H1 (cell line): Measurements from ENCODE around the gene HAPLN3. TPM values are rescaled to one million over a fixed set of nuclear protein-coding genes. Genes with fewer than 3 reads are reported as not detected.

ENCODE experiments used
- CTCF ChIA-PET: fragments of 300-600 bp; sonication (Branson Sonifier 250); formaldehyde crosslinking; loops from one replicate; lab custom pipeline; 2021; ENCODE audit not compliant: partially characterized antibody; lab: Charles Lee
- POLR2A ChIA-PET: fragments of 300-600 bp; sonication (Branson Sonifier 250); formaldehyde crosslinking; loops from one replicate; lab custom pipeline; 2021; ENCODE audit warnings: inconsistent platforms; ENCODE audit not compliant: partially characterized antibody; lab: Charles Lee
- DNase-seq, 2 experiments: peaks; one replicate each; pipeline versions ENCODE4 v3.0.0 to v3.0.0-alpha.2; 2010 to 2022; ENCODE audit warnings: low spot score in 2 of 2, low read depth in 1 of 2, mixed read lengths in 1 of 2
- FAIRE-seq: peaks from 2 replicates; lab custom pipeline; 2011; peaks lifted over from hg19 to GRCh38; lab: Jason Lieb, UNC
- H2AFZ ChIP-seq: 2 replicates; pipeline ENCODE4 v1.8.1; 2012; ENCODE audit warnings: low read length, inconsistent platforms
- H2AK5ac ChIP-seq: 2 replicates; pipeline ENCODE4 v1.6.1; 2013; ENCODE audit warnings: low read depth, low read length
- H2BK120ac ChIP-seq: replicated peaks from 2 replicates; pipeline ENCODE3; 2013; ENCODE audit warnings: low read depth, low read length, inconsistent platforms
- H2BK12ac ChIP-seq: 2 replicates; pipeline ENCODE4 v1.6.1; 2013; ENCODE audit warnings: low read depth, low read length
- H2BK15ac ChIP-seq: 2 replicates; pipeline ENCODE4 v1.6.1; 2013; ENCODE audit warnings: low read length
- H2BK20ac ChIP-seq: 2 replicates; pipeline ENCODE4 v1.6.1; 2013; ENCODE audit warnings: low read length
- H2BK5ac ChIP-seq: 2 replicates; pipeline ENCODE4 v1.6.1; 2013; ENCODE audit warnings: low read depth, low read length
- H3K14ac ChIP-seq: 2 replicates; pipeline ENCODE4 v1.6.1; 2013; ENCODE audit warnings: inconsistent platforms; ENCODE audit not compliant: insufficient read length
- H3K18ac ChIP-seq: 2 replicates; pipeline ENCODE4 v1.6.1; 2013; ENCODE audit warnings: low read length; ENCODE audit errors: extremely low read depth
- H3K23ac ChIP-seq: 2 replicates; pipeline ENCODE4 v1.6.1; 2013; ENCODE audit warnings: inconsistent platforms; ENCODE audit not compliant: insufficient read length
- H3K23me2 ChIP-seq: 2 replicates; pipeline ENCODE4 v1.6.1; 2013; ENCODE audit warnings: low read depth, low read length
- H3K27ac ChIP-seq: 2 replicates; pipeline ENCODE4 v1.6.1; 2011; ENCODE audit warnings: low read depth, low read length, inconsistent platforms
- H3K27me3 ChIP-seq, 4 experiments: replicated peaks in 1 of 4; 1 replicate in 1 of 4; 2 replicates in 3 of 4; pipeline versions ENCODE4 v1.6.1 to v1.8.1; 2011 to 2013; ENCODE audit warnings: low read length in 3 of 4, mild to moderate bottlenecking in 3 of 4, inconsistent platforms in 2 of 4, mixed read lengths in 2 of 4, moderate library complexity in 1 of 4; ENCODE audit not compliant: control insufficient read depth in 3 of 4, insufficient read depth in 3 of 4; ENCODE audit errors: extremely low read depth in 1 of 4
- H3K36me3 ChIP-seq, 4 experiments: 2 replicates each; pipeline versions ENCODE4 v1.6.1 to v1.8.1; 2011 to 2013; ENCODE audit warnings: mild to moderate bottlenecking in 4 of 4, low read length in 3 of 4, moderate library complexity in 2 of 4, control low read depth in 1 of 4, inconsistent platforms in 1 of 4; ENCODE audit not compliant: insufficient read depth in 4 of 4, control insufficient read depth in 2 of 4
- H3K4ac ChIP-seq: replicated peaks from 2 replicates; pipeline ENCODE3; 2013; ENCODE audit warnings: low read length, low read depth, mixed read lengths, inconsistent platforms; ENCODE audit not compliant: insufficient read length
- H3K4me1 ChIP-seq, 4 experiments: replicated peaks in 1 of 4; 1 replicate in 1 of 4; 2 replicates in 3 of 4; pipeline versions ENCODE4 v1.6.1 to v1.8.1; 2011 to 2013; ENCODE audit warnings: low read length in 3 of 4, inconsistent platforms in 2 of 4, mixed read lengths in 1 of 4; ENCODE audit not compliant: insufficient read depth in 4 of 4, control insufficient read depth in 3 of 4
- H3K4me2 ChIP-seq, 2 experiments: 2 replicates each; pipeline versions ENCODE4 v1.6.1 to v1.8.1; 2011 to 2013; ENCODE audit warnings: low read depth in 2 of 2, low read length in 2 of 2, control low read depth in 1 of 2, inconsistent platforms in 1 of 2, mild to moderate bottlenecking in 1 of 2; ENCODE audit not compliant: insufficient read depth in 1 of 2
- H3K4me3 ChIP-seq, 4 experiments: fragments of 200-600, 300-600 bp in 1 of 4; sonication (generic), shearing (Covaris generic), sonication (Bioruptor Twin) in 1 of 4; 2 replicates each; pipeline versions ENCODE4 v1.5.1 to v1.8.1; 2011 to 2016; ENCODE audit warnings: low read length in 4 of 4, low read depth in 3 of 4, control low read depth in 2 of 4, inconsistent platforms in 2 of 4, mild to moderate bottlenecking in 2 of 4, mixed read lengths in 1 of 4, moderate library complexity in 1 of 4; ENCODE audit not compliant: insufficient read depth in 2 of 4; ENCODE audit errors: extremely low read depth in 1 of 4
- H3K56ac ChIP-seq: replicated peaks from 2 replicates; pipeline ENCODE3; 2013; ENCODE audit warnings: low read depth, mild to moderate bottlenecking, mixed read lengths, low read length, inconsistent platforms; ENCODE audit not compliant: insufficient read length
- H3K79me1 ChIP-seq: 2 replicates; pipeline ENCODE4 v1.6.1; 2013; ENCODE audit warnings: low read depth, low read length, control low read depth
- H3K79me2 ChIP-seq, 2 experiments: 2 replicates each; pipeline versions ENCODE4 v1.6.1 to v1.8.1; 2012 to 2013; ENCODE audit warnings: low read length in 2 of 2, mild to moderate bottlenecking in 2 of 2, inconsistent platforms in 1 of 2; ENCODE audit not compliant: insufficient read depth in 2 of 2, control insufficient read depth in 1 of 2
- H3K9ac ChIP-seq, 4 experiments: replicated peaks in 1 of 4; 1 replicate in 1 of 4; 2 replicates in 3 of 4; pipeline versions ENCODE4 v1.6.1 to v1.8.1; 2011 to 2013; ENCODE audit warnings: low read depth in 3 of 4, low read length in 3 of 4, control low read depth in 2 of 4, mild to moderate bottlenecking in 2 of 4, moderate library complexity in 2 of 4, inconsistent platforms in 1 of 4; ENCODE audit errors: extremely low read depth in 1 of 4
- H3K9me3 ChIP-seq, 2 experiments: 2 replicates each; pipeline versions ENCODE4 v1.6.1 to v1.8.1; 2012 to 2013; ENCODE audit warnings: mild to moderate bottlenecking in 2 of 2, moderate library complexity in 2 of 2, control low read depth in 1 of 2, inconsistent platforms in 1 of 2, low read depth in 1 of 2, low read length in 1 of 2, mixed read lengths in 1 of 2; ENCODE audit not compliant: insufficient read depth in 2 of 2
- H4K20me1 ChIP-seq, 2 experiments: replicated peaks in 1 of 2; 2 replicates each; pipeline versions ENCODE3 to v1.8.1; 2011 to 2013; ENCODE audit warnings: inconsistent platforms in 2 of 2, low read length in 2 of 2, mild to moderate bottlenecking in 1 of 2; ENCODE audit not compliant: insufficient read depth in 2 of 2, control insufficient read depth in 1 of 2
- H4K5ac ChIP-seq: 2 replicates; pipeline ENCODE4 v1.6.1; 2013; ENCODE audit warnings: low read length, low read depth, mixed read lengths, inconsistent platforms; ENCODE audit not compliant: insufficient read length
- H4K8ac ChIP-seq: 2 replicates; pipeline ENCODE4 v1.8.0; 2013; ENCODE audit warnings: mild to moderate bottlenecking, moderate library complexity, low read length, inconsistent platforms; ENCODE audit not compliant: insufficient read depth; ENCODE audit errors: extremely low read depth
- H4K91ac ChIP-seq: replicated peaks from 2 replicates; pipeline ENCODE3; 2013; ENCODE audit warnings: low read length, mixed read lengths, inconsistent platforms; ENCODE audit not compliant: insufficient read length
- POLR2A ChIP-seq, 2 experiments: IDR thresholded peaks; 1 replicate in 1 of 2; 2 replicates in 1 of 2; pipeline ENCODE4 v1.6.1; 2011; ENCODE audit warnings: low read depth in 2 of 2, low read length in 2 of 2, mild to moderate bottlenecking in 2 of 2; ENCODE audit errors: control extremely low read depth in 1 of 2
- POLR2AphosphoS5 ChIP-seq: IDR thresholded peaks from 2 replicates; pipeline ENCODE4 v1.6.1; 2011; ENCODE audit warnings: low read depth, low read length
- SP4 ChIP-seq: IDR thresholded peaks from 2 replicates; pipeline ENCODE4 v1.6.1; 2012; ENCODE audit warnings: low read length, inconsistent platforms
- WGBS, 2 experiments: shearing (Covaris generic) in 1 of 2; methylation state at CpG; one replicate each; pipeline versions ENCODE4 v1.1.6 to v1.1.7; 2013 to 2015; ENCODE audit warnings: low lambda C conversion rate in 2 of 2, mixed read lengths in 2 of 2, inconsistent platforms in 1 of 2, low coverage in 1 of 2, missing lambda C conversion rate in 1 of 2; ENCODE audit not compliant: insufficient replicate concordance in 2 of 2, insufficient coverage in 1 of 2, insufficient read length in 1 of 2; ENCODE audit errors: extremely low coverage in 1 of 2, missing lambda C conversion rate in 1 of 2; 5-methylcytosine and 5-hydroxymethylcytosine counted together
- polyA plus RNA-seq, 7 experiments: library from polyadenylated mRNA; depleted of rRNA in 3 of 7; stranded (reverse) in 5 of 7; unstranded in 2 of 7; fragments of >200 nt in 5 of 7; fragments of 200-250 nt in 2 of 7; gene quantifications; 1 replicate in 5 of 7; 2 replicates in 1 of 7; 4 replicates in 1 of 7; pipeline versions ENCODE4 v1.2.1 to v1.2.3, GENCODE V29; 2011 to 2013; ENCODE audit warnings: missing spikeins in 2 of 7, mixed read lengths in 2 of 7
- total RNA-seq: library from RNA; stranded (reverse); fragmentation: NEBNext Ultra II Directional; extraction: Animal tissue kit (Norgen Biotek cat#: 25700); gene quantifications from 2 replicates; pipeline ENCODE4 v1.2.1, GENCODE V29; 2021

HAPLN3 gene
- total and polyA plus RNA-seq, 2 of the 8 experiments (the other 6 are each of a cell fraction or from before 2014, with no cell fraction given), result 76.2 to 79.7 TPM

GRCh38 chr15:88896333-88897033, 1.1 kb upstream of the HAPLN3 start:
- H2AK5ac ChIP-seq, result peak overlapping the region; percentile 77; the same call in 1 of the 2 replicates
- H3K27me3 ChIP-seq, result no peaks in the 10 kb centered on the region
- no peak overlapping the region for H4K91ac ChIP-seq
- peak overlapping the region; percentile 9; the same call in 1 of the 2 replicates for H3K18ac ChIP-seq
- H3K4me2 ChIP-seq, result peak overlapping the region; percentile 25 to 39; a peak in 2 of 4 replicates
- no peak overlapping the region for H3K9ac ChIP-seq
- H3K23ac ChIP-seq, result no peak overlapping the region
- 0 out of 2 replicates have a peak overlapping the region, but pooled peaks have one; percentile 89 for H2BK15ac ChIP-seq
- no peak overlapping the region for H4K5ac ChIP-seq
- peaks cover 11 to 22% of the 10 kb centered on the region in 2 experiments for H4K20me1 ChIP-seq
- POLR2A ChIA-PET, result interaction anchor here (0.6 to 27.2 kb wide), 29 partner anchors 13 to 1730 kb away, joined by 3 to 607 read pairs (median 4); partner anchors contain the start of gene MFGE8
- no peak overlapping the region for H3K56ac ChIP-seq
- DNase-seq (peak in 1 of 2 experiments; percentile 63), FAIRE-seq (no peak)
- H3K79me1 ChIP-seq, result peaks cover 3% of the 10 kb centered on the region; the same call in 1 of the 2 replicates
- peaks cover 14% of the 10 kb centered on the region; the same call in 1 of the 2 replicates for H3K23me2 ChIP-seq
- no peak overlapping the region for H2BK120ac ChIP-seq
- CTCF ChIA-PET, result interaction anchor here (0.6 to 10.4 kb wide), 13 partner anchors 7 to 392 kb away, joined by 3 to 95 read pairs (median 5); partner anchors contain the start of gene MFGE8
- H4K8ac ChIP-seq, result no peak overlapping the region
- peaks cover 8 to 38% (median 22%) of the 10 kb centered on the region in 4 experiments for H3K36me3 ChIP-seq
- H3K4me3 ChIP-seq, result no peak overlapping the region
- TF ChIP-seq SP4, result no peak
- peak in 1 of 2 experiments; percentile 40; a peak in 1 of 3 replicates for TF ChIP-seq POLR2A (IDR thresholded peaks at IDR 0.05; ENCODE audit: control extremely low read depth in 1 of 2, low read depth in 2 of 2, low read length in 2 of 2)
- peak; percentile 12; the same call in 1 of the 2 replicates for TF ChIP-seq POLR2AphosphoS5
- H2AFZ ChIP-seq, result no peak overlapping the region
- 73% methylated on average over 8 of the region's 8 CpGs; no CpG with 5 or more reads in 1 of the 2 experiments for WGBS, 2 experiments
- peak overlapping the region; percentile 77 for H2BK12ac ChIP-seq
- no peaks in the 10 kb centered on the region; a peak in 1 of 4 replicates for H3K9me3 ChIP-seq
- peak overlapping the region; percentile 60; the same call in 1 of the 2 replicates for H2BK5ac ChIP-seq
- no peak overlapping the region for H3K14ac ChIP-seq
- peaks cover 0 to 7% of the 10 kb centered on the region in 2 experiments; a peak in 1 of 4 replicates for H3K79me2 ChIP-seq
- no peak overlapping the region for H3K27ac ChIP-seq
- peaks cover 0 to 33% (median 20%) of the 10 kb centered on the region in 4 experiments; a peak in 6 of 7 replicates for H3K4me1 ChIP-seq
- H3K4ac ChIP-seq, result peak overlapping the region; percentile 32
- no peak overlapping the region for H2BK20ac ChIP-seq
